ENCODE data around the gene DUS1L. TPM values are rescaled to one million over a fixed set of nuclear protein-coding genes. Genes with fewer than 3 reads are reported as not detected.

Gene DUS1L
- total RNA-seq, 1 donor from 2014 or later: 125 TPM

DNA sequence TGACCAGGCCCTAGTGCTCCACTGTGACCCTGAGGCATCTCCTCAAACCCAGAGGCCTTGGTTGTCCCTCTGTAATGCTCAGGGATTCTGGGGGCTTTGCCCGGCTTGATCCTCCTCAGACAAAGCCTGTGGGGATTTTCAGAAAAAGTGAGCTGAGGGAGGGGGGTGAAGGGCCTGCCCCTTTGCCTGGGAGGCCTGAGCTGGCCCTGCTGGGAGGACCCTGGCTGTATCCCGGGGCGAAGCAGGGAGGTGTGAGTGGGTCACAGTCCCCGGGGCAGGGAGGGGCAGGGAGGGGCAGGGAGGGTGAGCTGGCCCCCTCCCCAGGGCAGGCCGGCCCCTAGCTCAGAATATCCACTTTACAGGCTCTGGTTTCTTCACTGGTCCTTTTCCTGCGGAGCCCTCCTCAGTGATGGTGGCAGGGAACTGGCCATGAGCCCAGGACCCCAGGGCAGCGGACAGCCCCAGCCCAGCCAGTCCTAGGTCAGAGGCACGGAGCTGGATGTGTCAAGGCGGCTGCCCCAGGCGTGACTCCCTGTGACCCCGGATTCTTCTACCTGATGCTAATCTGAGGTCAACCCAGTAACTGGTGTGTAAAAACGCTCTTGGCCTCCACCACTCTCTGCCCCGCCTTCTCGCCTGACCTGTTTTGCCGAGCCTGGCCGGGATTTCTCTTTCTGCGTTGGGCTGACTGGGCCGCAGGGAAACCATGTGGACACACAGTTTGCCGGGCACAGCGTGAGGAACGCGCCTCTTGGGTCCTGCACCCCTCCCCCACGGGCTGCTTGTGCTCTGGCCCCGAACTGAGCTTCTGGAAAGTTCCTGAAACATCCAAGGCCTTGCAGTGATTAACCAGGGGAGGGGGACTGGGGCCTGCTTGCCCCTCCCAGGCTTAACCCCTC lies 38.2 kb upstream of the DUS1L start:
- FAIRE-seq (no peak), DNase-seq (ENCODE audit: low read depth) (peak; percentile 31)
- no peaks in the 10 kb centered on the region for H3K27me3 ChIP-seq (ENCODE audit: control insufficient read depth, insufficient read depth, low read length)
- H3K4me3 ChIP-seq (ENCODE audit: low read depth, low read length): no peak overlapping the region
- H3K36me3 ChIP-seq (ENCODE audit: control insufficient read depth, insufficient read depth, low read length): peaks cover 2% of the 10 kb centered on the region
- TF ChIP-seq, protein P1, sequence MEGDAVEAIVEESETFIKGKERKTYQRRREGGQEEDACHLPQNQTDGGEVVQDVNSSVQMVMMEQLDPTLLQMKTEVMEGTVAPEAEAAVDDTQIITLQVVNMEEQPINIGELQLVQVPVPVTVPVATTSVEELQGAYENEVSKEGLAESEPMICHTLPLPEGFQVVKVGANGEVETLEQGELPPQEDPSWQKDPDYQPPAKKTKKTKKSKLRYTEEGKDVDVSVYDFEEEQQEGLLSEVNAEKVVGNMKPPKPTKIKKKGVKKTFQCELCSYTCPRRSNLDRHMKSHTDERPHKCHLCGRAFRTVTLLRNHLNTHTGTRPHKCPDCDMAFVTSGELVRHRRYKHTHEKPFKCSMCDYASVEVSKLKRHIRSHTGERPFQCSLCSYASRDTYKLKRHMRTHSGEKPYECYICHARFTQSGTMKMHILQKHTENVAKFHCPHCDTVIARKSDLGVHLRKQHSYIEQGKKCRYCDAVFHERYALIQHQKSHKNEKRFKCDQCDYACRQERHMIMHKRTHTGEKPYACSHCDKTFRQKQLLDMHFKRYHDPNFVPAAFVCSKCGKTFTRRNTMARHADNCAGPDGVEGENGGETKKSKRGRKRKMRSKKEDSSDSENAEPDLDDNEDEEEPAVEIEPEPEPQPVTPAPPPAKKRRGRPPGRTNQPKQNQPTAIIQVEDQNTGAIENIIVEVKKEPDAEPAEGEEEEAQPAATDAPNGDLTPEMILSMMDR (IDR thresholded peaks at IDR 0.05; ENCODE audit: insufficient read depth, low read length, severe bottlenecking): no peak

DNA sequence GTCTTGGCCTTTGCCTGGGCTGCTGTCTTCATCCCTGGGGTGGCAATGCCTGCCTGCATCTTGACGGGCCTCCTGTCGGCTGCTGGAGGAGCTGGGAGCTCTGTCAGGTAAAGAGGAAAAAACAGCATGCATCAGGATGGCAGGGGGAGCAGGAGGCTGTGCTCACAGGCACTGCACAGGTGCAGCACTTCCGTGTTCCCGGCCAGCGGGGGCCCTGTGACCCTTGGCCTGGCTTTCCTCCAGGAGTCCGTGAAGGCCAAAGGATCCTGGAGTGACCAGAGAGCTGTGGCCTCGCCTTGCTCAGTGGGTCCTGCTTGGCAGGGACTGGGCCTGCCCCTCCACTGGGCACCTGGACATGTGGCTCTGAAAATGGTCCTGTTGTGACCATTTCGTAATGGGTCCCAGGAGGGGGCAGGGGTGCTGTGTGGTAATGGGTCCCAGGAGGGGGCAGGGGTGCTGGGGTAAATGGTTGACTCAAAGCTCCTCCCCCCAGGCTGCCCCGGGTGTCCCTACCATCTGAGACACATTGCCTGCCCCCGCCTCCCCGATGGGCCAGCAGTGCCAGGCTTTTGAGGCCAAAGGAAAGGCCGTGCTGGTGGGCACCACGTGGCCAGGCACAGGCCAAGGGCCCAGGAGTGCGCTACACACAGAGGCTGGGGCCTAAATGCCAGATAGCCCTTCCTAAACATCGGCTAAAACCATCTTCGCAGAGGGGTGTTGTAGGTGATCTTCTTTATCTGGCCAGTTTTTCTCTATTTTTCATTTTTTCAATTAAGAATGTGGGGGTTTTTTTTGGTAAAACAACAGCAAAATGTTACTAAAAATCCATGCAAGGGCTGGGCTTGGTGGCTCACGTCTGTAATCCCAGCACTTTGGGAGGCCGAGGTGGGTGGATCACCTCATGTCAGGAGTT lies 36.4 kb upstream of the DUS1L start:
- no peak overlapping the region for H3K4me3 ChIP-seq (ENCODE audit: low read depth, low read length)
- H3K27me3 ChIP-seq (ENCODE audit: control insufficient read depth, insufficient read depth, low read length): no peaks in the 10 kb centered on the region
- TF ChIP-seq, protein P1 (IDR thresholded peaks at IDR 0.05; ENCODE audit: insufficient read depth, low read length, severe bottlenecking): no peak
- no peak for DNase-seq (ENCODE audit: low read depth)
- no peak for FAIRE-seq
- peaks cover 1% of the 10 kb centered on the region for H3K36me3 ChIP-seq (ENCODE audit: control insufficient read depth, insufficient read depth, low read length)

DNA sequence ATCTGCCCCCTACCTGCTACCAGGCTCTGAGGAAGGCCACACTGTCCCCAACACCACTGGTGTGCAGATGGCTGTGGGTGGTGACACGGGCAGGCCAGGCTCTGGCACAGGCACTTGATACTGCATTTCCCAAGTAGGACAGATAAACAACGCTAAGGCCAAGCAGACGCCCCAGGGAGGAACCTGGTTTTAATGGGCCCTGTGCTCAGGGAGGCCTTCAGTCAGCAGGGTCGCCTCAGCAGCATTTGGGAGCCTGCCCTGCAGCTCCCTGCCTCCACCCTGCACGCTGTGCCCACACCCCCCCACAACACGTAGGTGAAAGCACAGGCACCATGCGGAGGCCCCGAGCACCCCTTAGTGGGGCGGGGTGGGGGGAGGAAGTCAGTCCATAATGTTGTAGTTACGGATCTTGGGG lies 35.7 kb upstream of the DUS1L start:
- no peak overlapping the region for H3K4me3 ChIP-seq (ENCODE audit: low read depth, low read length)
- TF ChIP-seq, protein P1 (IDR thresholded peaks at IDR 0.05; ENCODE audit: insufficient read depth, low read length, severe bottlenecking): no peak
- no peak for FAIRE-seq
- no peaks in the 10 kb centered on the region for H3K27me3 ChIP-seq (ENCODE audit: control insufficient read depth, insufficient read depth, low read length)
- no peak for DNase-seq (ENCODE audit: low read depth)
- peaks cover 2% of the 10 kb centered on the region for H3K36me3 ChIP-seq (ENCODE audit: control insufficient read depth, insufficient read depth, low read length)

DNA sequence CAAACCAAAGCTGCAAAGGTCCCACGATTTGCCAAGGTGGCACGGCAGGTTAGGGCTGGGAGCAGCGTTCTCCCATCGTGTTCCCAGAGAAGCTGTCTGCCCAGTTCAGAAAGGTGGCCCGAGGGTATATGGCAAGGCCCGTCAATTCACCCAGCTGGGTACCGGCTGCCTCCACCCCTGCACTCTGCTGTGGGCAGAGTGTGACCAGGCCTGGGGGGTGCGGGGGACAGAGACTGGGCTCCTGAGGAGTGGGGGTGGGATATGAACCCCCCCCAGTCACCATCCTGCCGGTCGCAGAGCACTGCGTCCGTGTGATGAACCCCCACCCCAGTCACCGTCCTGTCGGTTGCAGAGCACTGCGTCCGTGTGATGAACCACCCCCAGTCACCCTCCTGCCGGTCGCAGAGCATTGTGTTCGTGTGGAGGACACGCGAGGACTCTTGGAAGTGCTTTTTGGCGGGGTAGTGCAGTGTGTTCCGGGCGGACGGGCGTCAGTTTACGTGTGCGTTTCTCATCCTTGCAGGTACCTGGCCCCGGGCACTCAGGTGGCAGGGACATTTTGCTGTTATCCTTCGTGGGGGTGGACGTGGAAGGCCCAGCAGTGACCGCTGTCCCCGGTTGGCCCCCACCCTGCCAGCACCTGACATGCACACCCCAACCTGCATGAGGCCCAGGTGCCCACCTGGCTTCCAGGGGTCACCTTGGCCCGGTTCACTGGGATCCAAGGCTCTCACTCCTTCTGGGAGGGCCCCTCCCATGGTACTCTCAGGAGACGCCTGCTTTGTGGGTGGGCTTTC lies 35.1 kb upstream of the DUS1L start:
- H3K4me3 ChIP-seq (ENCODE audit: low read depth, low read length): no peak overlapping the region
- TF ChIP-seq, protein P1 (IDR thresholded peaks at IDR 0.05; ENCODE audit: insufficient read depth, low read length, severe bottlenecking): no peak
- no peaks in the 10 kb centered on the region for H3K27me3 ChIP-seq (ENCODE audit: control insufficient read depth, insufficient read depth, low read length)
- FAIRE-seq (no peak), DNase-seq (ENCODE audit: low read depth) (no peak)
- peaks cover 8% of the 10 kb centered on the region for H3K36me3 ChIP-seq (ENCODE audit: control insufficient read depth, insufficient read depth, low read length)

DNA sequence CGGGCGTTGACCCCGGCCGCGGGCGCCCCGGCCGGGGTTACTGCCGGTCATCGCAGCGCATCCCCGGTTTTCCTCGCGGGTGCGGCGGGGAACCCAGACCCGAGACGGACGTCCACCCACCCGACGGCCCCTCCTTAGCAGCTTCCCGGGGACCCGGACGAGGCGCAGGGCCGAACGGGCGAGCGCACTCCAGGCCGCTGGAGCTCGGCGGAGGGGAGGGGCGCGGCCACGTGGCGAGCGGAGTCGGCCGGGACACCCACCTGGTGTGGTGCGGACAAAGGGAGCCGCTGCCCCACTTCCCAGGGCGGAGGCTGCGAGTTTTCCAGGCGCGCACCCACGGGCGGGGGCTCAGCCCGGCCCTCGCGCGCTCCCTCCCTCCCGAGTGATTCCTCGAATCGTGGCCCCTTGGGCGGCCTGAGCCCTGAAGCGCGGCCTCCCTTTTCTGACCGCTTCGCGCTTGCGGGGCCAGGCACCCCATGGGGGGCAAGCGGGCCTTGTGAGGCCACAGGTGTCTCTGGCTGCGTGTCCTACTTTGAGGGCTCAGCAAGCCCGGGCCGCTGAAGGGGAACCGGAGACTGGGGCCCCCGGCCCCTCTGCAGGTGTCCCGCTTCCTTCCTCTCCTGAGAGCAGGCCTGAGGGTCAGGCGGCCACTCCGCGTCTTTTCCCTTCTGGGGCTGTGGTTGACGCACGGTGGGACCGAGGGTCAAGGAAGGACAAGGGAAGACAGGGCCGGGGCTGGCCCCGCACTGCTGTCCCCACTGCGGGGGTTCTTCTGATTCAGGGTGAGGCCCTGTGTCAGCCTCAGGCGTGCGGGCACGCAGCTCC lies 33.5 kb upstream of the DUS1L start:
- TF ChIP-seq, protein P1 (IDR thresholded peaks at IDR 0.05; ENCODE audit: insufficient read depth, low read length, severe bottlenecking): no peak
- no peaks in the 10 kb centered on the region for H3K27me3 ChIP-seq (ENCODE audit: control insufficient read depth, insufficient read depth, low read length)
- H3K36me3 ChIP-seq (ENCODE audit: control insufficient read depth, insufficient read depth, low read length): peaks cover 19% of the 10 kb centered on the region
- peak overlapping the region; percentile 61 for H3K4me3 ChIP-seq (ENCODE audit: low read depth, low read length)
- DNase-seq (ENCODE audit: low read depth) (no peak), FAIRE-seq (no peak)

Measured in bronchial epithelial cell (primary cell).